IMR-90 (cell line): ENCODE measurements around the gene LSMEM2. TPM values are rescaled to one million over a fixed set of nuclear protein-coding genes. Genes with fewer than 3 reads are reported as not detected.

Experiments
- ATAC-seq: fragments of 200-7000 bp; cut with Tn5 transposase; 2 replicates; pipeline ENCODE4 v1.9.1; 2020; ENCODE audit warnings: low read depth, mild to moderate bottlenecking, moderate library complexity
- BruUV-seq: library from RNA; stranded (reverse); fragments of 400-500 nt; replicated peaks from 2 replicates; lab custom pipeline; 2021; lab: Mats Ljungman, UMichigan
- CTCF ChIA-PET: fragments of 300-600 bp; formaldehyde crosslinking; extraction: SDS; loops from one replicate; lab custom pipeline; 2021; ENCODE audit warnings: antibody characterized with exemption; lab: Yijun Ruan, JAX
- POLR2A ChIA-PET: fragments of 300-600 bp; sonication (Branson Sonifier 250); formaldehyde crosslinking; loops from one replicate; lab custom pipeline; 2022; ENCODE audit warnings: antibody characterized with exemption; ENCODE audit not compliant: unreplicated experiment; lab: Charles Lee
- DNase-seq: peaks from one replicate; pipeline ENCODE4 v3.0.0; 2013
- H2AFZ ChIP-seq: replicated peaks from 2 replicates; pipeline ENCODE3; 2013; ENCODE audit warnings: low read length, mild to moderate bottlenecking; ENCODE audit not compliant: poor library complexity
- H2AK5ac ChIP-seq: 2 replicates; pipeline ENCODE4 v1.6.1; 2013; ENCODE audit warnings: low read depth, low read length, inconsistent platforms
- H2AK9ac ChIP-seq: replicated peaks from 2 replicates; pipeline ENCODE3; 2013; ENCODE audit warnings: mild to moderate bottlenecking, low read depth, low read length, moderate library complexity; ENCODE audit not compliant: poor library complexity
- H2BK120ac ChIP-seq: 2 replicates; pipeline ENCODE4 v1.6.1; 2013; ENCODE audit warnings: low read depth, low read length, inconsistent platforms
- H2BK15ac ChIP-seq: 3 replicates; pipeline ENCODE4 v1.6.1; 2013; ENCODE audit warnings: low read depth, low read length, inconsistent platforms
- H2BK20ac ChIP-seq: 2 replicates; pipeline ENCODE4 v1.6.1; 2013; ENCODE audit warnings: low read depth, mild to moderate bottlenecking, inconsistent platforms, low read length, moderate library complexity
- H2BK5ac ChIP-seq: 2 replicates; pipeline ENCODE4 v1.6.1; 2013; ENCODE audit warnings: mild to moderate bottlenecking, low read depth, low read length, inconsistent platforms; ENCODE audit not compliant: poor library complexity, severe bottlenecking
- H3K14ac ChIP-seq: replicated peaks from 2 replicates; pipeline ENCODE4 v1.6.1; 2013; ENCODE audit warnings: low read depth, low read length, inconsistent platforms
- H3K18ac ChIP-seq: 2 replicates; pipeline ENCODE4 v1.6.1; 2013; ENCODE audit warnings: low read depth, low read length, control low read depth
- H3K23ac ChIP-seq: 2 replicates; pipeline ENCODE4 v1.6.1; 2013; ENCODE audit warnings: low read depth, low read length, inconsistent platforms
- H3K27ac ChIP-seq: 2 replicates; pipeline ENCODE4 v1.5.1; 2013; ENCODE audit warnings: mild to moderate bottlenecking, control low read depth, low read length; ENCODE audit not compliant: insufficient read depth
- H3K27me3 ChIP-seq: 2 replicates; pipeline ENCODE4 v1.6.1; 2013; ENCODE audit warnings: low read length; ENCODE audit not compliant: control insufficient read depth, insufficient read depth
- H3K36me3 ChIP-seq: 2 replicates; pipeline ENCODE4 v1.6.1; 2013; ENCODE audit warnings: low read length, mixed read lengths; ENCODE audit not compliant: control insufficient read depth, insufficient read depth
- H3K4ac ChIP-seq: 2 replicates; pipeline ENCODE4 v1.6.1; 2013; ENCODE audit warnings: low read depth, low read length, inconsistent platforms
- H3K4me1 ChIP-seq: 2 replicates; pipeline ENCODE4 v1.6.1; 2013; ENCODE audit warnings: low read length, mixed read lengths; ENCODE audit not compliant: control insufficient read depth, insufficient read depth
- H3K4me2 ChIP-seq: 2 replicates; pipeline ENCODE4 v1.6.1; 2013; ENCODE audit warnings: low read depth, mild to moderate bottlenecking, control low read depth, low read length, moderate library complexity
- H3K4me3 ChIP-seq: 2 replicates; pipeline ENCODE4 v1.5.1; 2013; ENCODE audit warnings: low read depth, mild to moderate bottlenecking, control low read depth, low read length, moderate library complexity; ENCODE audit not compliant: insufficient read depth
- H3K56ac ChIP-seq: 2 replicates; pipeline ENCODE4 v1.6.1; 2013; ENCODE audit warnings: low read length, inconsistent platforms; ENCODE audit not compliant: insufficient read depth; ENCODE audit errors: extremely low read depth
- H3K79me1 ChIP-seq, 2 experiments: 2 replicates each; pipeline ENCODE4 v1.6.1; 2013; ENCODE audit warnings: low read length in 2 of 2, inconsistent platforms in 1 of 2, low read depth in 1 of 2
- H3K9ac ChIP-seq: 2 replicates; pipeline ENCODE4 v1.6.1; 2013; ENCODE audit warnings: low read depth, low read length, control low read depth
- H3K9me1 ChIP-seq: 2 replicates; pipeline ENCODE4 v1.6.1; 2013; ENCODE audit warnings: low read length, inconsistent platforms; ENCODE audit not compliant: insufficient read depth
- H3K9me3 ChIP-seq: 2 replicates; pipeline ENCODE4 v1.6.1; 2013; ENCODE audit warnings: low read length; ENCODE audit not compliant: control insufficient read depth, insufficient read depth
- H4K20me1 ChIP-seq: 2 replicates; pipeline ENCODE4 v1.6.1; 2013; ENCODE audit warnings: low read length, inconsistent platforms; ENCODE audit not compliant: insufficient read depth
- H4K5ac ChIP-seq: 2 replicates; pipeline ENCODE4 v1.6.1; 2013; ENCODE audit warnings: mild to moderate bottlenecking, low read depth, low read length, control low read depth
- H4K8ac ChIP-seq, 2 experiments: 2 replicates each; pipeline ENCODE4 v1.6.1; 2013; ENCODE audit warnings: low read depth in 2 of 2, low read length in 2 of 2, control low read depth in 1 of 2, inconsistent platforms in 1 of 2
- H4K91ac ChIP-seq: 2 replicates; pipeline ENCODE4 v1.6.1; 2013; ENCODE audit warnings: low read depth, low read length, inconsistent platforms; ENCODE audit not compliant: insufficient read depth
- BHLHE40 ChIP-seq: fragments of 150-350 bp; IDR thresholded peaks from 2 replicates; pipeline ENCODE4 v1.6.1; 2016; ENCODE audit warnings: mild to moderate bottlenecking, low read depth, low read length
- FOS ChIP-seq: fragments of 150-350 bp; IDR thresholded peaks from 2 replicates; pipeline ENCODE4 v1.6.1; 2016; ENCODE audit warnings: low read depth, low read length
- MAFK ChIP-seq: IDR thresholded peaks from 2 replicates; pipeline ENCODE4 v1.6.1; 2012; ENCODE audit warnings: low read depth, low read length, improper control_type of control experiment
- MXI1 ChIP-seq: IDR thresholded peaks from 2 replicates; pipeline ENCODE4 v1.6.1; 2012; ENCODE audit warnings: low read depth, mild to moderate bottlenecking, low read length, moderate library complexity, borderline replicate concordance
- POLR2A ChIP-seq: IDR thresholded peaks from 2 replicates; pipeline ENCODE4 v1.6.1; 2012; ENCODE audit warnings: mild to moderate bottlenecking, low read depth, low read length
- RFX5 ChIP-seq: IDR thresholded peaks from 2 replicates; pipeline ENCODE4 v1.8.0; 2012; ENCODE audit warnings: low read depth, mild to moderate bottlenecking, low read length, moderate library complexity
- SMC3 ChIP-seq: fragments of 150-350 bp; IDR thresholded peaks from 2 replicates; pipeline ENCODE4 v1.6.1; 2016; ENCODE audit warnings: low read depth, mild to moderate bottlenecking, antibody characterized with exemption, low read length, moderate library complexity
- USF2 ChIP-seq: fragments of 150-350 bp; IDR thresholded peaks from 2 replicates; pipeline ENCODE4 v1.6.1; 2017; ENCODE audit warnings: mild to moderate bottlenecking, antibody characterized with exemption, low read length, low read depth
- WGBS, 2 experiments: methylation state at CpG; one replicate each; pipeline versions ENCODE4 v1.1.5 to v1.1.7; 2013; ENCODE audit warnings: missing lambda C conversion rate in 2 of 2; ENCODE audit not compliant: insufficient read length in 1 of 2; ENCODE audit errors: extremely low coverage in 2 of 2; 5-methylcytosine and 5-hydroxymethylcytosine counted together
- dilution Hi-C: fragments of 300-500 bp; cut with HindIII; formaldehyde crosslinking; loops from one replicate; pipeline ENCODE4 v1.14.3; 2018; ENCODE audit warnings: low sequenced_read_pairs; ENCODE audit not compliant: unreplicated experiment
- in situ Hi-C: fragments of 300-500 bp; cut with MboI; formaldehyde crosslinking; loops from 3 replicates; pipeline ENCODE4 v1.14.3; 2019; ENCODE audit warnings: low sequenced_read_pairs, inconsistent platforms, mixed read lengths
- intact Hi-C: fragments of 100-400 bp; cut with micrococcal nuclease; formaldehyde crosslinking; loops from 2 replicates; pipeline ENCODE4 v1.10.0; 2022
- polyA plus RNA-seq, 3 experiments: library from polyadenylated mRNA; depleted of rRNA; stranded (reverse); fragments of >200 nt; gene quantifications; 2 replicates each; pipeline ENCODE4 v1.2.3, GENCODE V29; 2012; ENCODE audit warnings: low replicate concordance in 1 of 3
- total RNA-seq: library from RNA; depleted of rRNA; stranded (reverse); fragments of >200 nt; gene quantifications from 2 replicates; pipeline ENCODE4 v1.2.3, GENCODE V29; 2012

The LSMEM2 gene
- total and polyA plus RNA-seq, 2 of the 4 experiments (the other 2 are of a cell fraction) = under 0.01 TPM; not detected in 1

GRCh38 chr3:50299638-50299928 lies 20.7 kb downstream of the LSMEM2 start:
- WGBS, 2 experiments = 0% methylated on average over 12 of the region's 12 CpGs; no CpG with 5 or more reads in 1 of the 2 experiments
- Histone ChIP-seq H2AK5ac (peak overlapping the region; percentile 59), H3K79me1 (peaks cover 13 to 29% of the 10 kb centered on the region in 2 experiments; a peak in 3 of 4 replicates)

More at GRCh38 chr3:50299638-50299928, 20.7 kb downstream of the LSMEM2 start:
- BruUV-seq = no TSS peak
- Histone ChIP-seq H4K91ac (peak overlapping the region; percentile 30), H3K9me3 (no peaks in the 10 kb centered on the region), H3K9ac (peak overlapping the region; percentile 71), H4K8ac (peak overlapping the region; percentile 46 to 80; a peak in 3 of 4 replicates), H3K36me3 (no peaks in the 10 kb centered on the region), H3K4me1 (peaks cover 13% of the 10 kb centered on the region), H2AK9ac (peak overlapping the region; percentile 90), H2BK120ac (0 out of 2 replicates have a peak overlapping the region, but pooled peaks have one; percentile 7), H3K56ac (peak overlapping the region; percentile 41), H3K4ac (peak overlapping the region; percentile 68), H3K4me2 (peak overlapping the region; percentile 92), H4K20me1 (no peaks in the 10 kb centered on the region), H3K4me3 (peak overlapping the region; percentile 59), H3K23ac (peak overlapping the region; percentile 73), H3K14ac (peak overlapping the region; percentile 7), H2AFZ (peak overlapping the region; percentile 95), H3K18ac (peak overlapping the region; percentile 33), H2BK15ac (peak overlapping the region; percentile 18; the same call in 1 of the 3 replicates), H2BK5ac (peak overlapping the region; percentile 61), H4K5ac (peak overlapping the region; percentile 16; the same call in 1 of the 2 replicates), H2BK20ac (peak overlapping the region; percentile 15; the same call in 1 of the 2 replicates), H3K27ac (peak overlapping the region; percentile 63), H3K27me3 (no peaks in the 10 kb centered on the region), H3K9me1 (peaks cover 19% of the 10 kb centered on the region)
- DNase-seq (no peak), ATAC-seq (no peak)
- in situ Hi-C loops = no loop called here
- intact Hi-C loops = no loop called here
- TF ChIP-seq MXI1 (no peak), USF2 (no peak), RFX5 (no peak), FOS (no peak), POLR2A (no peak), MAFK (no peak), SMC3 (no peak), BHLHE40 (no peak)
- CTCF ChIA-PET = interaction anchor here (1.9 kb wide), 1 partner anchor 24 kb away, joined by 4 read pairs; no protein-coding TSS in a partner anchor
- dilution Hi-C loops = no loop called here
- POLR2A ChIA-PET = interaction anchor here (0.7 kb wide), 1 partner anchor 16 kb away, joined by 15 read pairs; no protein-coding TSS in a partner anchor
